Stimulated activated CD8-positive, alpha-beta memory T cell treated with anti-CD3 and anti-CD28 coated beads, Interleukin-2, amount 100 ng/mL, for 48 hours (primary cell): ENCODE data around the gene SZT2.

Source experiments
- DNase-seq, 2 donors: peaks; one replicate each; pipeline ENCODE4 v3.0.0-alpha.2; 2020; ENCODE audit warnings: low read depth in 2 of 2

The SZT2 gene

GRCh38 chr1:43423672-43424550 lies 34.2 kb downstream of the SZT2 start:
- no peak for DNase-seq

GRCh38 chr1:43425045-43425444 lies 35.3 kb downstream of the SZT2 start:
- no peak for DNase-seq

- no peak for DNase-seq
Observed at GRCh38 chr1:43426221-43426620, 36.5 kb downstream of the SZT2 start.

- no peak for DNase-seq
Observed at GRCh38 chr1:43427524-43427923, 37.8 kb downstream of the SZT2 start.

GRCh38 chr1:43427941-43428340 lies 38.2 kb downstream of the SZT2 start:
- no peak for DNase-seq

- DNase-seq = no peak
Observed at GRCh38 chr1:43430831-43431230, 41.1 kb downstream of the SZT2 start.

- no peak for DNase-seq
Observed at GRCh38 chr1:43431676-43432075, 42.0 kb downstream of the SZT2 start.

GRCh38 chr1:43432171-43432860 lies 42.6 kb downstream of the SZT2 start:
- no peak for DNase-seq

GRCh38 chr1:43432907-43433306 lies 43.2 kb downstream of the SZT2 start:
- DNase-seq = no peak

- no peak for DNase-seq
Observed at GRCh38 chr1:43434256-43434655, 44.6 kb downstream of the SZT2 start.

GRCh38 chr1:43435146-43436145 lies 45.7 kb downstream of the SZT2 start:
- no peak for DNase-seq

GRCh38 chr1:43436371-43436770 lies 46.7 kb downstream of the SZT2 start:
- DNase-seq = no peak

- no peak for DNase-seq
Observed at GRCh38 chr1:43437031-43437973, 47.6 kb downstream of the SZT2 start.

- DNase-seq = no peak
Observed at GRCh38 chr1:43438006-43438405, 48.3 kb downstream of the SZT2 start.

- DNase-seq = no peak
Observed at GRCh38 chr1:43438576-43438952, 48.9 kb downstream of the SZT2 start.

- no peak for DNase-seq
Observed at GRCh38 chr1:43438953-43439581, 49.4 kb downstream of the SZT2 start.

- no peak for DNase-seq
Observed at GRCh38 chr1:43439781-43440180, 50.1 kb downstream of the SZT2 start.

GRCh38 chr1:43440358-43440757 lies 50.7 kb downstream of the SZT2 start:
- no peak for DNase-seq

- DNase-seq = no peak
Observed at GRCh38 chr1:43441166-43441893, 51.6 kb downstream of the SZT2 start.
